NCI-H2171 treated with DMSO at 0.1 percent for 48 hours (cell line): ENCODE results near the gene CEP170.

Experiments used
- DNase-seq: peaks from one replicate; lab custom pipeline; 2025; lab: John Stamatoyannopoulos, UW

Gene CEP170

GRCh38 chr1:243267914-243268653 is 13.0 kb upstream of the CEP170 start:
- no peak for DNase-seq

- DNase-seq, result no peak
These were observed 12.4 kb upstream of the CEP170 start for GRCh38 chr1:243267471-243267880.

- no peak for DNase-seq
These were observed 11.2 kb upstream of the CEP170 start for GRCh38 chr1:243266231-243266630.

- DNase-seq, result no peak
These were observed 9.6 kb upstream of the CEP170 start for GRCh38 chr1:243264717-243265116.

GRCh38 chr1:243261390-243261789 is 6.3 kb upstream of the CEP170 start:
- no peak for DNase-seq

- DNase-seq, result no peak
These were observed 5.3 kb upstream of the CEP170 start for GRCh38 chr1:243260221-243260880.

- DNase-seq, result no peak
These were observed 3.6 kb upstream of the CEP170 start for GRCh38 chr1:243258731-243259130.

GRCh38 chr1:243257189-243257588 is 2.1 kb upstream of the CEP170 start:
- DNase-seq, result no peak

- peak; percentile 41 for DNase-seq
These were observed 1.5 kb upstream of the CEP170 start for GRCh38 chr1:243256590-243256989.

- DNase-seq, result peak; percentile 99
These were observed 871 bp upstream of the CEP170 start, which contains the start of gene SDCCAG8 for GRCh38 chr1:243255791-243256512. Gene SDCCAG8 (plus strand): TSS chr1:243256041. CDS start chr1:243256174, 133 bp downstream.

- peak; percentile 80 for DNase-seq
These were observed 701 bp downstream of the CEP170 start for GRCh38 chr1:243254233-243254926.

- no peak for DNase-seq
These were observed 1.2 kb downstream of the CEP170 start for GRCh38 chr1:243253926-243254232.

- DNase-seq, result peak; percentile 8
These were observed 1.7 kb downstream of the CEP170 start for GRCh38 chr1:243253211-243253925.

- DNase-seq, result no peak
These were observed 3.5 kb downstream of the CEP170 start for GRCh38 chr1:243251539-243251938.

- DNase-seq, result no peak
These were observed 5.0 kb downstream of the CEP170 start for GRCh38 chr1:243250102-243250501.

- DNase-seq, result no peak
These were observed 5.9 kb downstream of the CEP170 start for GRCh38 chr1:243249214-243249613.

GRCh38 chr1:243247901-243248300 is 7.2 kb downstream of the CEP170 start:
- DNase-seq, result no peak

GRCh38 chr1:243246916-243247315 is 8.2 kb downstream of the CEP170 start:
- DNase-seq, result no peak

- DNase-seq, result no peak
These were observed 10.6 kb downstream of the CEP170 start for GRCh38 chr1:243244432-243244841.

GRCh38 chr1:243236604-243237252 is 18.4 kb downstream of the CEP170 start:
- no peak for DNase-seq

GRCh38 chr1:243234978-243235647 is 20.0 kb downstream of the CEP170 start:
- DNase-seq, result no peak
